Suprapubic skin (tissue), 4 donors: ENCODE results near the gene SHROOM4. TPM values are rescaled to one million over a fixed set of nuclear protein-coding genes. Genes with fewer than 3 reads are reported as not detected.

Experiments used
- DNase-seq, 2 donors: peaks; one replicate each; pipeline ENCODE4 v3.0.0-alpha.2; 2019; ENCODE audit warnings: low spot score in 2 of 2
- H3K27ac ChIP-seq: fragments of 200-600 bp; sonication (generic); one replicate; pipeline ENCODE4 v1.5.1; 2019
- H3K27me3 ChIP-seq: fragments of 200-600 bp; sonication (generic); one replicate; pipeline ENCODE4 v1.5.1; 2019
- H3K36me3 ChIP-seq: fragments of 200-600 bp; sonication (generic); one replicate; pipeline ENCODE4 v1.5.1; 2019
- H3K4me1 ChIP-seq: fragments of 200-600 bp; sonication (generic); one replicate; pipeline ENCODE4 v1.5.1; 2019
- H3K4me3 ChIP-seq: fragments of 200-600 bp; sonication (generic); one replicate; pipeline ENCODE4 v1.5.1; 2019; ENCODE audit warnings: mild to moderate bottlenecking
- H3K9me3 ChIP-seq: fragments of 200-600 bp; sonication (generic); one replicate; pipeline ENCODE4 v1.5.1; 2019
- EP300 ChIP-seq: sonication (generic); formaldehyde crosslinking; IDR thresholded peaks from one replicate; pipeline ENCODE4 v1.6.1; 2017; ENCODE audit warnings: antibody characterized with exemption
- POLR2A ChIP-seq, 2 donors: fragments of 450-650 bp; IDR thresholded peaks; one replicate each; pipeline ENCODE4 v1.6.1; 2017; ENCODE audit warnings: antibody characterized with exemption in 2 of 2, mild to moderate bottlenecking in 2 of 2, moderate library complexity in 2 of 2
- POLR2AphosphoS5 ChIP-seq, 3 donors: sonication (generic); formaldehyde crosslinking; IDR thresholded peaks; one replicate each; pipeline ENCODE4 v1.6.1; 2017; ENCODE audit warnings: antibody characterized with exemption in 3 of 3
- WGBS: methylation state at CpG from one replicate; pipeline ENCODE4 v1.1.5; 2018; 5-methylcytosine and 5-hydroxymethylcytosine counted together
- total RNA-seq, 4 donors: library from RNA; depleted of rRNA; stranded (reverse); fragments of >200 nt; gene quantifications; one replicate each; pipeline ENCODE4 v1.1.0, GENCODE V29; 2016
- TF ChIP-seq, protein P1 (sequence below), 2 donors: fragments of 200-600 bp in 1 of 2; fragments of 450-650 bp in 1 of 2; sonication (generic) in 1 of 2; IDR thresholded peaks; one replicate each; pipeline ENCODE4 v1.5.1; 2016 to 2019; ENCODE audit warnings: antibody characterized with exemption in 2 of 2, mild to moderate bottlenecking in 1 of 2, moderate library complexity in 1 of 2

Gene SHROOM4
- total RNA-seq, 4 donors from 2014 or later, result 2.3 to 10.0 (median 4.4) TPM

- no peak for DNase-seq
- 79% methylated on average over 1 of the region's 1 CpG for WGBS
- Histone ChIP-seq H3K27ac (no peak overlapping the region), H3K36me3 (no peaks in the 10 kb centered on the region), H3K4me1 (no peaks in the 10 kb centered on the region), H3K4me3 (no peak overlapping the region), H3K27me3 (no peaks in the 10 kb centered on the region), H3K9me3 (no peaks in the 10 kb centered on the region)
- no peak for TF ChIP-seq POLR2A (IDR thresholded peaks at IDR 0.05)
- TF ChIP-seq EP300, result no peak
- no peak for TF ChIP-seq POLR2AphosphoS5 (IDR thresholded peaks at IDR 0.05)
- TF ChIP-seq, protein P1, sequence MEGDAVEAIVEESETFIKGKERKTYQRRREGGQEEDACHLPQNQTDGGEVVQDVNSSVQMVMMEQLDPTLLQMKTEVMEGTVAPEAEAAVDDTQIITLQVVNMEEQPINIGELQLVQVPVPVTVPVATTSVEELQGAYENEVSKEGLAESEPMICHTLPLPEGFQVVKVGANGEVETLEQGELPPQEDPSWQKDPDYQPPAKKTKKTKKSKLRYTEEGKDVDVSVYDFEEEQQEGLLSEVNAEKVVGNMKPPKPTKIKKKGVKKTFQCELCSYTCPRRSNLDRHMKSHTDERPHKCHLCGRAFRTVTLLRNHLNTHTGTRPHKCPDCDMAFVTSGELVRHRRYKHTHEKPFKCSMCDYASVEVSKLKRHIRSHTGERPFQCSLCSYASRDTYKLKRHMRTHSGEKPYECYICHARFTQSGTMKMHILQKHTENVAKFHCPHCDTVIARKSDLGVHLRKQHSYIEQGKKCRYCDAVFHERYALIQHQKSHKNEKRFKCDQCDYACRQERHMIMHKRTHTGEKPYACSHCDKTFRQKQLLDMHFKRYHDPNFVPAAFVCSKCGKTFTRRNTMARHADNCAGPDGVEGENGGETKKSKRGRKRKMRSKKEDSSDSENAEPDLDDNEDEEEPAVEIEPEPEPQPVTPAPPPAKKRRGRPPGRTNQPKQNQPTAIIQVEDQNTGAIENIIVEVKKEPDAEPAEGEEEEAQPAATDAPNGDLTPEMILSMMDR (IDR thresholded peaks at IDR 0.05), result no peak
Observed at GRCh38 chrX:50677789-50678188, 136.2 kb downstream of the SHROOM4 start.

DNA sequence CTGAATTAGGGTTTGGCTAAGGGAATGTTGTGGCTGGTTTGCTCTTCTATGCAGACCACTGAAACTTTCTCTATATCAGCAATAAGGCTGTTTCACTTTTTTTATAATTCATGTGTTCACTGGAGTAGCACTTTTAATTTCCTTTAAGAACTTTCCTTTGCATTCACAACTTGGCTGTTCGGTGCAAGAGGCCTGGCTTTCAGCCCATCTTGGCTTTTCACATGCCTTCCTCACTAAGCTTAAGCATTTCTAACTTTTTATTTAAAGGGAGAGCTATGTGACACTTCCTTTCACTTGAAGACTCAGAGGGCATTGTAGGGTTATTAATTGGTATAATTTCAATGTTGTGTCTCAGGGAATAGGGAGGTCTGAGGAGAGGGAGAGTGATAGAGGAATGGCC lies 142.3 kb downstream of the SHROOM4 start:
- WGBS, result 18% methylated on average over 1 of the region's 1 CpG
- TF ChIP-seq POLR2AphosphoS5 (IDR thresholded peaks at IDR 0.05) (no peak), POLR2A (IDR thresholded peaks at IDR 0.05) (no peak), EP300 (no peak)
- TF ChIP-seq, protein P1 (IDR thresholded peaks at IDR 0.05), result no peak
- no peaks in the 10 kb centered on the region for H3K36me3 ChIP-seq

DNA sequence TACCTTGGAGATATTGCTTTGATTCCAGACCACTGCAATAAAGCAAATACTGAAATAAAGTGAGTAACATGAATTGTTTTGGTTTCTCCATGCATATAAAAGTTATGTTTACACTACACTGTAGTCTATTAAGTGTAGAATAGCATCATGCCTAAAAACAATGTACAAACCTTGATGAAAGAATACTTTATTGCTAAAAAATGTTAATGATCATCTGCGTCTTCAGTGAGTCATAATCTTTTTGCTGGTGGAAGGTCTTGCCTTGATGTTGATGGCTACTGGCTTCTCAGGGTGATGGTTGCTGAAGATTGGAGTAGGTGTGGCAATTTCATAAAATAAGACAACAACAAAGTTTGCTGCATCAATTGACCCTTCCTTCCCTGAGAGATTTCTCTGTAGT lies 145.1 kb downstream of the SHROOM4 start:
- Histone ChIP-seq H3K27me3 (no peaks in the 10 kb centered on the region), H3K4me3 (no peak overlapping the region), H3K9me3 (no peaks in the 10 kb centered on the region), H3K4me1 (no peaks in the 10 kb centered on the region), H3K27ac (no peak overlapping the region), H3K36me3 (no peaks in the 10 kb centered on the region)
- DNase-seq, result no peak
- TF ChIP-seq POLR2A (IDR thresholded peaks at IDR 0.05) (no peak), EP300 (no peak), POLR2AphosphoS5 (IDR thresholded peaks at IDR 0.05) (no peak)
- TF ChIP-seq, protein P1 (IDR thresholded peaks at IDR 0.05), result no peak
- WGBS, result 85% methylated on average over 1 of the region's 1 CpG

More for the DNA sequence above, 142.3 kb downstream of the SHROOM4 start:
- Histone ChIP-seq H3K27ac (no peak overlapping the region), H3K9me3 (no peaks in the 10 kb centered on the region), H3K27me3 (no peaks in the 10 kb centered on the region), H3K4me3 (no peak overlapping the region), H3K4me1 (no peaks in the 10 kb centered on the region)
- no peak for DNase-seq

DNA sequence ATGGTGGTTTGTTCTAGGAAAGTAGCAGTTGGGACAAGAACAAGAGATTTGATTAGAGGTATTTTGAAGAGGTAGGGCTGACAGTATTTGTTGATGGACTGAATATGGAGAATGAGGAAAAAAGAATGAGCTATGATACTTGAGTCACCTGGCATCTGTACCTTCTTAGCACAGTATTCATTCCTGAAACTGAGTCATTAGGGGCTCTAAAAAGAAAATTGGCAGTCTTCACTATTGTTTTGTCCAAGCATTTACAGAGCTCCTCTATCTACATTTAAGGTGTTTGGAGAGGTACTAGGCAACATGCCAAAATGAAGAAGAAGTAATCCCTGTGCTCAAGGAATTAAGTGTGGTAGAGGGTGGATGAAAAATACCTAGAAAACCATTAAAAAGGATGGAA lies 165.8 kb downstream of the SHROOM4 start:
- TF ChIP-seq, protein P1 (IDR thresholded peaks at IDR 0.05), result no peak
- no peak for TF ChIP-seq EP300
- TF ChIP-seq POLR2AphosphoS5 (IDR thresholded peaks at IDR 0.05), result no peak
- TF ChIP-seq POLR2A (IDR thresholded peaks at IDR 0.05), result no peak
- no peaks in the 10 kb centered on the region for H3K36me3 ChIP-seq
- H3K27me3 ChIP-seq, result no peaks in the 10 kb centered on the region
- H3K9me3 ChIP-seq, result no peaks in the 10 kb centered on the region
- DNase-seq, result no peak
- H3K4me3 ChIP-seq, result no peak overlapping the region
- H3K4me1 ChIP-seq, result no peaks in the 10 kb centered on the region
- H3K27ac ChIP-seq, result no peak overlapping the region

DNA sequence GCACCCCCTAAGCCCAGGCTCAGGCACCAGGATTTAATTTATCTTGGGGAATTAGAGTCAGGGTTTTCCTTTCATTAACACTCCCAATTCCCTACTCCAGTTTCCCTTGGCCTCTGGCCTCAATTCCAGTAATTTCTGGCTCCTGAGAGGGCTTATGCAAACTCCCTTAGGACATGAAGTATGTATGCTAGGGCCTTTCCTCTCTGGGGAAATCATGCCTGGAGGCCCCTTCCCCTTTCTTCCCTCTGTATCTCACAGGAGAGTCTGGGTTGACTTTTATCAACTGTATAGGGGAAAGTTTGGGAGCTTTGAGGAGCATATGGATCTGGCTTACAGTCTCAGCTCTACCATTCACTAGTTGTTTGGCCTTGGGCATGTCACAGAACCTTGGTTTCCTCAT lies 169.5 kb downstream of the SHROOM4 start:
- no peaks in the 10 kb centered on the region for H3K4me1 ChIP-seq
- no peak overlapping the region for H3K27ac ChIP-seq
- no peak overlapping the region for H3K4me3 ChIP-seq
- no peaks in the 10 kb centered on the region for H3K27me3 ChIP-seq
- H3K9me3 ChIP-seq, result no peaks in the 10 kb centered on the region
- no peak for DNase-seq
- H3K36me3 ChIP-seq, result no peaks in the 10 kb centered on the region
- TF ChIP-seq EP300, result no peak
- TF ChIP-seq, protein P1 (IDR thresholded peaks at IDR 0.05), result no peak
- no peak for TF ChIP-seq POLR2A (IDR thresholded peaks at IDR 0.05)
- TF ChIP-seq POLR2AphosphoS5 (IDR thresholded peaks at IDR 0.05), result no peak
